Activated CD8-positive, alpha-beta memory T cell treated with anti-CD3 and anti-CD28 coated beads, Interleukin-2, amount 50 U/mL, for 4 hours (primary cell): Measurements from ENCODE around the gene ILKAP.

ENCODE experiments used
- DNase-seq: peaks from one replicate; pipeline ENCODE4 v3.0.0-alpha.2; 2020

Gene ILKAP

DNA sequence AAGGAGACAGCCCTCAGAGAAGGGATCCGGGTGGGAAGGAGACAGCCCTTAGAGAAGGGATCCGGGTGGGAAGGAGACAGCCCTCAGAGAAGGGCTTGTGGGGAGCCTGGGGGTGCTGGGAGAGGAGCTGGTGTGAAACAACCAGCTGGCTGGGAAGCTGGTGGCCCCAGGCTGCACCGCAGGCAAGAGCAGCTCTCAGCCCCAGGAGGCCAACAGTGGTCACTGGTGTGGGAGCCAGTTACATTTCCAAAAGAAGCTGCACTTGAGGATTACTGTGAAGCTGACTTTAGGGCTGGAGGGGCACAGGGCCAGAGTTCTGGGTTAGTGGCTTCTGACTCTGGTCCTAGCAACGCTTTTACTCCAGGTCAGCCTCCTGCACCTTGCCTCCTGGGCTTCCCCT, 33.1 kb upstream of the ILKAP start:
- no peak for DNase-seq

DNA sequence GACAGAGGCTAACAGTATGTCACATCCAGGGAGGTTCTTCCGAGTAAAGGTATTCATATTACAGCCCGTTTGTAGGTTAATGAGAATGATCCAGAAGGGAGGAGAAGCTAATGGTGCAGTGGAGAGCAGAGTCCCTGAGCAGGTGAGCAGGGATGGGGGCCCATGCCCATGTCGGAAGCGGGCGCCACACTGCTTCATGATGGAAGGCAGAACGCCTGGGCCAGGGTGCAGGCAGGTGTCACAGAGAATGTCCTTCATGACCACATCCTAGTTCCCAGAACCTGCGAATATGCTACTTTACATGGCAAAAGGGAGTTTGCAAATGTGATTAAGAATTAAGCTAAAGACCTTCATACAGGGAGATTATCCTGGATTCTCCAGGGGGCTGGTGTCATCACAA, 32.4 kb upstream of the ILKAP start:
- DNase-seq = no peak

DNA sequence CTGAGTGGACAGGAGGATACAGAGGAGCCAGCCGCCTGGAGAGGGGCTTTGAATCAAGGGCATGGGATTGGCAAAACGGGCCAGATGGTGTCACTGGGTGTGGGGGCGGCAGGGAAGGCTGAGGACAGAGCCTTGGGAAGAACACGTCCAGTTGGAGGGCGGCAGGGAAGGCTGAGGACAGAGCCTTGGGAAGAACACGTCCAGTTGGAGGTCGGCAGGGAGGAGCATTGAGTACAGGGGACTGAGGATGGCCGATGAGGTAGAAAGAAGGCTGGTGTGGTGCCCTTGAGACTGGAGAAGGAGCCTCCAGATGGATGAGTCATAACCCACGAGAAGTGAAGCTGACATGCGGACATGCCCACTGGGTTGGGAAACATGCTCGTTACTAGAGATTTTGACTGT, 31.8 kb upstream of the ILKAP start:
- no peak for DNase-seq

DNA sequence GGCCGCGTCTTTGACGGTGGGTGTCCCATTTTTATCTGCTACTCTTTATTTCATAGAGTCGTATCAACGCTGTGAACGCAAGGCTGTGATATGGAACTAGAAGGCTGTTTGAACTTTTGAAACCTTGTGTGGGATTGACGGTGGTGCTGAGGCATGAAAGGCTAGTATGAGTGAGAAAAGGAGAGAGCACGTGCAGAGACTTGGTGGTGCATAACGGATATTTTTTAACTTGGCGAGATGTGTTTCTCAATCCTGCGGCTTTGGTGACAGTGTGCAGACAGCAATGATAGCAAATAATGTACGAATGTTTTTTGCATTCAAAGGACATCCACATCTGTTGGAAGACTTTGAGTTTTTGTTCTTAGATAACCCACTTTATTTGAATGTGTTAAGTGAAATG, 30.1 kb upstream of the ILKAP start:
- no peak for DNase-seq

DNA sequence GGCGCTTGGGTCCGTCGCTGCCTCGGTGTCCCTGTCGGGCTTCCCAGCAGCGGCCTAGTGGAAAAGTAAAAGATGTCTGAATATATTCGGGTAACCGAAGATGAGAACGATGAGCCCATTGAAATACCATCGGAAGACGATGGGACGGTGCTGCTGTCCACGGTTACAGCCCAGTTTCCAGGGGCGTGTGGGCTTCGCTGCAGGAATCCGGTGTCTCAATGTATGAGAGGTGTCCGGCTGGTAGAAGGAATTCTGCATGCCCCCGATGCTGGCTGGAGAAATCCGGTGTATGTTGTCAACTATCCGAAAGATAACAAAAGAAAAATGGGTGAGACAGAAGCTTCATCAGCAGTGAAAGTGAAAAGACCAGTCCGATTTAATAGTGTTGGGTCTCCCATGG, 28.3 kb upstream of the ILKAP start:
- DNase-seq = no peak

DNA sequence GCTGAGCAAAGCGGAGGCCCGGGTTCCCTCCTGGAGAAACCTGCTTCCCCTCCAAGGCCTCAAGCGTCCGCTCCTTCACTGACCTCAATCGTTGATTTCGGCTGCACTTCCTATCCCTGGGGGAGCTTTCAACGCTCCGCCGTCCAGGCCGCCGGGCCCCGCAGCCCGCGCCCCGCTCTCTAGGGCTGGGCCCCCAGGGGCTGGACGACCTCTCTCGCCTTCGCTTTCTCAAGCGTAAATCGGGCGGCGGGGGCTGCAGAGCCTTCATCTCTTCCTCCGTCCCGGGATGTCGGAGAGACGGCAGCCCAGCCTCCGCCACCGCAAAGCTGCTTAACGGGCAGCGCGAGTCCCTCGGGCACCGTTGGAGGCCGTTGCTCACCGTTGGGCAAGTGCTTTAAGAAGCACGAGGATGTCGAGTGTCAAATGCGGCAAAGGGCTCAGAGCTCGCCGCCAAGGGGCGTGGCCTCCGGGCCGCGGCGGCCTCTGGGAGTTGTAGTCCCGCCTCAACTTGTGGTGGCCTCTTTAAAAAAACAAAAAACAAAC, 27.8 kb upstream of the ILKAP start:
- DNase-seq = peak; percentile 82

- no peak for DNase-seq
Measured at GRCh38 chr2:238230699-238231098, 27.2 kb upstream of the ILKAP start.

DNA sequence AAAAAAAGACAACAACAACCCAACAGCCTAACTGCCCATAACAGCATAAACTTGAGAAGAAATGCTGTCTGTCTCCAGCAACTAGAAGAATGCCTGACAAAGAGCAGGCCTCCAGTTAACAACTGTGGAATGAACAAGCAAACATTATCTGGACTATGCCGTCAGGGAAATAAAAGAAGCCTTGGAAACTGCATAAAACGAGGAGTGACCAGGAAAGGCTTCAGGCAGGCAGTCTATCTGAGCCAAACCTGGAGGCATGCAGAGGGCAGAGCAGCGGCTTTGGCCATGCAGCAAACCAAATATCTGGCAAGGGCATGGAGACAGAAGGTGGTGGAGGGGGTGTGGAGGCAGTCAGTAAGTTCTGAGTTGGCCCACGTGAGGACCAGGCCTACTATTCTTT, 25.2 kb upstream of the ILKAP start:
- no peak for DNase-seq

DNA sequence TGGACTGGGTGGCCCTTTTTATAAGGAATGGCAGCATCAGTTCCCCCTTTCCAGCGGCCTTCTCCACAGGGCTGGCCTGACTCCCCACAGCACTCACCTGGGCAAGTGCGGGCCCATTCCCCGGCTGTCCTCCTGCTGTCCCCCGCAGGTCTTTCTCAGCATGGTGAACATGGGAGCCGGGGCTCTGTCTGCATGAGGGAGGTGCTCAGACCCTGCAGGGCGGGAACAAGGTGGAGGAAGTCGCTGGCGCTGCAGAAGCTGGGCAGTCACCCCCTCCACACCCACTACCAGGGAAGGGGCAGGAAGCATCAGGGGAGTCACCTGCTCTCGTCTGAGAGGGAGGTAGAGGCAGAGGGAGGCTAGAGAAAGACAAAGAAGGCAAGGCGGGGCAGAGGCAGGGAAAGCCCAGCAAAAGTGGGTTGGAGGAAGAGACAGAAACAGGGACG, 24.1 kb upstream of the ILKAP start:
- DNase-seq = no peak

- DNase-seq = no peak
Measured at GRCh38 chr2:238226698-238227586, 23.4 kb upstream of the ILKAP start.

GRCh38 chr2:238225911-238226697, 22.6 kb upstream of the ILKAP start:
- DNase-seq = no peak

GRCh38 chr2:238225121-238225520, 21.6 kb upstream of the ILKAP start:
- DNase-seq = no peak

DNA sequence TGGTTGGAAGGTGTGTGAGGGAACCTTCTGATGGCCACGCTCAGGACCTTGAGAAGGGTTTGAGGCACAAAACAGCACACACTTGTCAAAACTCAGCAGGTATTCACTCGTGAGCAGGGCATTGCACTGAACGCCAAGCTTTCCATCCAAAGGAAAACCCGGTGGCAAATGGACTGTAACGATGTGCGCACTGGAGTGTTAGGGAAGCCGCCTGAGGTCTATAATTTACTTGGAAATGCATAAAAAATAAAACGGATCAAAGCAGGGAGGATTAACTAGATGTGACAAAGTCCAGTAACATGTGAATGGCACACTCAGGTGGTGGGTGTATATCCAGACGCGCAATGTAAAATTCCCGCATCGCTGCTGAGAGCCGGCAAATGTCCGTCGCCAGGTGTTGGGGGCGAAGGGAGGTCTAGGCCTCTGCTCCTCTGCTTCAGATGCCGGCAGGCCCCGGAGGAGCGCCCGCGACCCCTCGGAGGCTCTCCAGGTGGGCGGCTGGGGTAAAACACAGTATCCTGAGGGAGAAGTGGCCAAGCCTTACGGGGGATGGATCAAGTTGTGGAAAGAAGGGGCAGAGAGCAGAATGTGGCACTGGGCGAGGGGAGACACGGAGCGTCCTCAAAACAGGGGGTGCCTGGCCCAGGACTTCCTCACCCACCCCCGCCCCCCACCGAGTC, 21.0 kb upstream of the ILKAP start:
- DNase-seq = no peak

DNA sequence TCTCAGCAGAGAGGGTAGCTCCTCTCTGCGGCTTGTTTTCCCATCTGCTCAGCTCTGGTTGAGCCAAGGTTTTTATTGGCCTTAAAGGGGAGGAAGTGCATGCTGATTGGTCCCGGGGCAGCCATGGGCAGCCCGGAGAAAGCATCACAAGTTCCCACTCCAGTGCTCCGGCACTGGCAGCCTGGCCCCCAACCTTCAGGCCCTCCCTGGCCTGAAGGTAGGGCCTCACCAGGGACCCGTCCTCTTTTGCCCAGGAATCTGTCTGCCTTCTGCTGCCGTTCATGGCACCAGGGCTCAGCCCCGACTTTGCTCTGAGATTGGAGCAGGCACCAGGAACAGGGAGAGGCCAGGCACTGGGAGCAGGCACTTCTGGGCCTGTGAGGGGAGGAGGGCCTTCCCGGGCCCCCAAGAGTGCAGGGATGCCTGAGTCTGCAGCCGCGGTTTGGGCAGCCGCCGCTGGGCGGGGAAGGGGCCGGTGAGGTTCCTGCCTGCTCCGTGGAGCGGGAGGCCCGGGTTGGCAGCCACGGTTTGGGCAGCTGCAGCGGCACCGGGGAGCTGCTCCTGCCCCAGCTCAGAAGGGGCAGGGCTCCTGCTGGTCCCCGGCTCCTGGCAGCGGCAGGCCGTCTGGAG, 17.5 kb upstream of the ILKAP start:
- no peak for DNase-seq

DNA sequence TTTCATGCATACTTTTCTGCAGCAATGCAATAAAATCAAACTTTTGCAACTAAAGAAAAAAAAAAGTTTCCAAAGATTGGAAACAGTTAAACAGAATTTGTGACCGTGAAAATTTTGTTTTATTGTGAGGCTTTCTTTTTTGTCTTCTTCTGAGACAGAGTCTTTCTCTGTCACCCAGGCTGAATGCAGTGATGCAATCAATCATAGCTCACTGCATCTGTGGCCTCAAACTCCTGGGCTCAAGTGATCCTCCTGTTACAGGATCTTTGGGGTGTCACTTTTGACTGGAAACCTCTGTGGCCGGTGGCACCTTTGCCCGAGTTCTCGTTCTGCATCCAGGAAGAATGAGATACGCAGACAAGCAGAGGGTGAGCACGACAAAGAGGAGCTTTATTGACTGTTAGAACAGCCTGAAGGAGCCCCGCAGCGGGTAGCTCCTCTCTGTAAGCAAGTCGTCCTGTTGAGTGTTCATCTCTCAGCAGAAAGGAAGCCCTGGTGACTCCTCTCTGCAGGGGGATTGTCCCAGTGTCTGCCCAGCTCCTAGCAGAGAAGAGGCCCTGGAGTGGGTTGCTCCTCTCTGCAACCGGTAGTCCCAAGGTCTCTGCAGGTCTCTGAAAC, 16.9 kb upstream of the ILKAP start:
- no peak for DNase-seq

DNA sequence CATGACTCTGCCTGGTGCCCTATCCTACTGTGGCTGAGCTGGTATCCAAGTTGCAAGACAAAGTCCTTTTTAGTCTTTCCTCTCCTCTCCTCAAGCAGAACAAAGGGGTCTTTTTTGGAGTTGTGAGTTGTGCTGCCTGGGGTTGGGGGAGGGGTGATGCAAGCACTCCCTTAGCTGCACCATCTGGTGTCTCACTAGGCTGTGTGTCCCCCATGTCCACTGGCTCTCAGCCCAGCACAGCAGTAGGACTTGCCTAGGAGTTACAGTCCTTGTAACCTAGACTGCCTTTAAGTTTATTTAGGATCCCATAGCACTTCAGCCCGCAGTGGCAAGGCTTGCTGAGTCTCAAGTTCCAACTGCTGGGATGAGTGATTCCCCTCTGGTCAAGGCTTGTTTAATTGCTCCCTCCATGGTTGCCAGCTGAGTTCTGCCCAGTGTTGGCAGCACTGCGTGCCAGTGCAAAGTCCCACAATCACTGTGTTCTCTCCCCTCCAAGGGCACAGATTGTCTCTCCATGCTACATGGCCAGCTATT, 13.2 kb upstream of the ILKAP start:
- DNase-seq = no peak

- no peak for DNase-seq
Measured at GRCh38 chr2:238207006-238207405, 3.5 kb upstream of the ILKAP start.

GRCh38 chr2:238203973-238204683, 633 bp upstream of the ILKAP start:
- no peak for DNase-seq

GRCh38 chr2:238202326-238203093, 985 bp downstream of the ILKAP start:
- DNase-seq = no peak

DNA sequence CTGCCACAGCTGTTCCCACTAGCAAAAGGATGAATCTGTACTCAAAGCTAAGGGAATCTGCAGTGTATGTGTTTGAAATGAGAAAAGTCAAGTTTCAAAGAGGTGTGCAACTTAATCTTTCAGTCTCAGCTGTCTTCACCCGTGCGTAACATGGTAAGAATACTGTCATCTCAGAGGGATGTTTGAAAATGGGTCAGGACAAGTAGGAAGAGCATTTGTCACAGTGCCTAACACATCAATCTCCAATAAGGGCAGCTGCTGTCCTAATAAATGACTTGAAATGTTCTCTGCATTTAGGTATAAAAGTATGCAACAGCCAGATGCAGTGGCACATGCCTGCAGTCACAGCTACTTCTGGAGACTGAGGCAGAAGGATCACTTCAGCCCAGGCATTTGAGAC, 13.1 kb downstream of the ILKAP start:
- DNase-seq = no peak
